Measurements from ENCODE around the gene MIDN. TPM values are rescaled to one million over a fixed set of nuclear protein-coding genes. Genes with fewer than 3 reads are reported as not detected.

MIDN gene
- total RNA-seq, 1 experiment from 2014 or later, result 125 TPM

- no peaks in the 10 kb centered on the region for H3K27me3 ChIP-seq (replicated peaks; ENCODE audit: control insufficient read depth, insufficient read depth, low read length)
- ChIA-PET POLR2A (no interaction called here), CTCF (no interaction called here)
- no peaks in the 10 kb centered on the region for H3K9me3 ChIP-seq
- no peak overlapping the region for H3K4me3 ChIP-seq (ENCODE audit: low read depth, low read length)
- BruUV-seq (replicated peaks), result no TSS peak
- intact Hi-C loops (cut with micrococcal nuclease; ENCODE audit: unreplicated experiment), result no loop called here
- H3K27ac Mint-ChIP-seq (ENCODE audit: unreplicated experiment), result no peak overlapping the region
- H3K4me3 Mint-ChIP-seq (ENCODE audit: unreplicated experiment), result no peak overlapping the region
- H3K36me3 Mint-ChIP-seq (ENCODE audit: insufficient read depth, unreplicated experiment), result peaks cover 24% of the 10 kb centered on the region
- no peak for TF ChIP-seq CTCF (IDR thresholded peaks at IDR 0.05; ENCODE audit: insufficient read depth in 1 of 2, low read depth in 1 of 2, low read length in 1 of 2, severe bottlenecking in 1 of 2, unreplicated experiment in 1 of 2)
- no peaks in the 10 kb centered on the region for H3K36me3 ChIP-seq (ENCODE audit: control insufficient read depth, insufficient read depth, low read length)
- H3K4me1 Mint-ChIP-seq (ENCODE audit: low read depth, unreplicated experiment), result no peaks in the 10 kb centered on the region
- DNase-seq, result no peak
- no peaks in the 10 kb centered on the region for H3K27me3 Mint-ChIP-seq (ENCODE audit: insufficient read depth, unreplicated experiment)
- no peaks in the 10 kb centered on the region for H3K4me1 ChIP-seq
- no peaks in the 10 kb centered on the region for H3K9me3 Mint-ChIP-seq (ENCODE audit: unreplicated experiment)
Measured at GRCh38 chr19:1229056-1229923, 19.1 kb upstream of the MIDN start.

GRCh38 chr19:1229924-1230782, 18.2 kb upstream of the MIDN start:
- Mint-ChIP-seq H3K4me1 (ENCODE audit: low read depth, unreplicated experiment) (no peaks in the 10 kb centered on the region), H3K9me3 (ENCODE audit: unreplicated experiment) (no peaks in the 10 kb centered on the region), H3K4me3 (ENCODE audit: unreplicated experiment) (no peak overlapping the region), H3K36me3 (ENCODE audit: insufficient read depth, unreplicated experiment) (peaks cover 24% of the 10 kb centered on the region), H3K27ac (ENCODE audit: unreplicated experiment) (no peak overlapping the region), H3K27me3 (ENCODE audit: insufficient read depth, unreplicated experiment) (no peaks in the 10 kb centered on the region)
- no peak for DNase-seq
- H3K4me3 ChIP-seq (ENCODE audit: low read depth, low read length), result no peak overlapping the region
- TF ChIP-seq CTCF (IDR thresholded peaks at IDR 0.05; ENCODE audit: insufficient read depth in 1 of 2, low read depth in 1 of 2, low read length in 1 of 2, severe bottlenecking in 1 of 2, unreplicated experiment in 1 of 2), result no peak
- no peaks in the 10 kb centered on the region for H3K36me3 ChIP-seq (ENCODE audit: control insufficient read depth, insufficient read depth, low read length)
- BruUV-seq (replicated peaks), result no TSS peak
- intact Hi-C loops (cut with micrococcal nuclease; ENCODE audit: unreplicated experiment), result no loop called here
- CTCF ChIA-PET, result no interaction called here
- no peaks in the 10 kb centered on the region for H3K4me1 ChIP-seq
- no peaks in the 10 kb centered on the region for H3K9me3 ChIP-seq
- POLR2A ChIA-PET, result interaction anchor here (0.5 kb wide), 1 partner anchor 40 kb away, joined by 9 read pairs; no protein-coding TSS in a partner anchor
- no peaks in the 10 kb centered on the region for H3K27me3 ChIP-seq (replicated peaks; ENCODE audit: control insufficient read depth, insufficient read depth, low read length)

DNA sequence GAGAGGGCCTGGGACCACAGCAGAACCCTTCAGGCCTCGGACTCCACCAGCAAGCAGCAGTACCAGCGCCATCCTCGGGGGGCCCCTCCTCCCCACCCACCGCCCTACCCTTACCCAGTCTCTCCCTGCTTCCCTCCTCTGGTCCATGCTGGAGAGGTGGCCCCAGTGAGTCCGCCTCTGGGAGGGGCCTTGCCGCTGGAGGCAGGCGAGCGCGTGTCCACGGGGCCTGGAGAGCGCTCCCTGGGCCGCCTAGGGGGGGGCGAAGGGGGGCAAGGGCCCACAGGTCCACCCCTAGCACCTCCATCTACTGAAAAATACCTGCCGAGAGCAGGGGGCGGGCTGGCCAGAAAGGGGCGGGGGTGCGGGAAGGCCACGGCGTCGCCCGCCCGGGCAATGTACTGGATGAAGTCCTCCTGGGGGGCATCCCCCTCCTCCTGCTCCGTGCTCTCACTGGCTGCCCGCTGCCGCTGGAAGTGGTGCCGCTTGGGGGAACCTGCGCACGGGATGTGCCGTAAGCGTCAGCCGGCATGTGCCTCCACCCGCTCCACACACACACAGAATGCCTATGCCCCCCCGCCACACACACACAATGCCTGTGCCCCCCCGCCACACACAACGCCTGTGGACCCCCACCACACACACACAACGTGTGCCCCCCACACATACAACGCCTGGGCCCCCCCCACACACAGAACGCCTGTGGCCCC, 17.4 kb upstream of the MIDN start:
- Mint-ChIP-seq H3K9me3 (ENCODE audit: unreplicated experiment) (no peaks in the 10 kb centered on the region), H3K4me1 (ENCODE audit: low read depth, unreplicated experiment) (no peaks in the 10 kb centered on the region), H3K36me3 (ENCODE audit: insufficient read depth, unreplicated experiment) (peaks cover 24% of the 10 kb centered on the region), H3K4me3 (ENCODE audit: unreplicated experiment) (no peak overlapping the region), H3K27me3 (ENCODE audit: insufficient read depth, unreplicated experiment) (no peaks in the 10 kb centered on the region), H3K27ac (ENCODE audit: unreplicated experiment) (no peak overlapping the region)
- Histone ChIP-seq H3K36me3 (ENCODE audit: control insufficient read depth, insufficient read depth, low read length) (no peaks in the 10 kb centered on the region), H3K4me3 (ENCODE audit: low read depth, low read length) (no peak overlapping the region), H3K9me3 (no peaks in the 10 kb centered on the region), H3K4me1 (no peaks in the 10 kb centered on the region), H3K27me3 (replicated peaks; ENCODE audit: control insufficient read depth, insufficient read depth, low read length) (no peaks in the 10 kb centered on the region)
- no peak for TF ChIP-seq CTCF (IDR thresholded peaks at IDR 0.05; ENCODE audit: insufficient read depth in 1 of 2, low read depth in 1 of 2, low read length in 1 of 2, severe bottlenecking in 1 of 2, unreplicated experiment in 1 of 2)
- intact Hi-C loops (cut with micrococcal nuclease; ENCODE audit: unreplicated experiment), result no loop called here
- BruUV-seq (replicated peaks), result no TSS peak
- no peak for DNase-seq
- CTCF ChIA-PET, result no interaction called here
- POLR2A ChIA-PET, result no interaction called here

Data from Caco-2 (cell line).